ENCODE results near the gene FAM227A. TPM values are rescaled to one million over a fixed set of nuclear protein-coding genes. Genes with fewer than 3 reads are reported as not detected.

The FAM227A gene
- total and polyA plus RNA-seq, 2 of the 13 experiments (the other 11 are each of a cell fraction or from before 2014, with no cell fraction given), result 1.0 to 1.5 TPM

DNA sequence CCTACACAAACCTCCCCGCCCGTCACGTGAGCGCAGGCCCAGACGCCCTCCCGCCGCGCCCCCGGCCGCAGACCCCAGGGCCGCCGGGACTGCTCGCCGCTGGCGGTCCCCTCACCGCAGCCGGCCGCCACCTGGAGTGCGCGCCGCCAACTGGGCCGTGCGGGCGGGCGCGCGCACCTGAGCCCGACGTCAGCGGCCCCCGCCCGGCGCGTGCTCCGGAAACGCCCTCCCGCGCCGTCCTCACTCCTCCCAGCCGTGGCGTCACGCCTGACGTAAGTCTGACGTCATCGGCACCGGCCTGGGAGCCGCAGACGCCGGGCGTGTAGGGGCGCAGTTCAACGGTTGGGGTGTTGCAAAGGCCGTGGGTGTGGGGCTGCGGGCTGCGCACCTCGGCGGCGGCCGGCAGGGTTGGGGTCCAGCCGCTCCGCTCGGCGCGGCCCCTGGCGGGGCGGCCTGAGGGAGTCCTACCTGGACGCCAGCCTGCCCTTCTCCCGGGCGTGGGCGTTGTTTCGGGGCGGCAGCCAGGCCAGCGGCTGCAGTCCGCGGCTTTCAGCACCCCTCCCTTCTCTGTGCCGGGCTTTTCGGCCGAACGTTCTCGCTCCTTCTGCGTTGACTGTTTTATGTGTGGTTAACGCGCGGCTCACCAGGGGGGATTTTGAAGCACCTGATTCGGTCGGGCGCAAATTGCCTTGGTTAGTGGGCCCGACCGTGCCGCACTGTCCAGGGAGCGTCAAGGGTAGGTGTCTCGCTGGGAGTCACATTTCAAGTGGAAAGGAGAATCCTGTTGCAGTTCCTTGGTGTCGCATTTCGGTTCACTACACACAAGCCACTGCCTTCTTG is 44.8 kb upstream of the FAM227A start, which contains the start of gene JOSD1 (continued):
- TF ChIP-seq ZNF33B (CRISPR knock-in tag; IDR thresholded peaks at IDR 0.05) (no peak), ZNF512 (CRISPR knock-in tag; IDR thresholded peaks at IDR 0.05) (no peak), ZNF563 (CRISPR knock-in tag; IDR thresholded peaks at IDR 0.05) (peak; percentile 60; the same call in 1 of the 2 replicates), MAFK (conservative IDR thresholded peaks at IDR 0.05 in 1 of 2, IDR thresholded peaks at IDR 0.05 in 1 of 2; ENCODE audit: low read length in 2 of 2) (no peak), THAP7 (CRISPR knock-in tag; IDR thresholded peaks at IDR 0.05) (no peak), ZBTB46 (CRISPR knock-in tag; IDR thresholded peaks at IDR 0.05; ENCODE audit: borderline replicate concordance) (no peak), CBX5 (CRISPR knock-in tag; IDR thresholded peaks at IDR 0.05; ENCODE audit: borderline replicate concordance) (no peak; the same call in 1 of the 2 replicates), ZNF670 (CRISPR knock-in tag; IDR thresholded peaks at IDR 0.05; ENCODE audit: borderline replicate concordance) (no peak), MAZ (IDR thresholded peaks at IDR 0.05; ENCODE audit: borderline replicate concordance, low read depth, low read length) (peak; percentile 92), MAZ (CRISPR knock-in tag; IDR thresholded peaks at IDR 0.05; ENCODE audit: low read depth) (peak; percentile 96), ZNF30 (CRISPR knock-in tag; IDR thresholded peaks at IDR 0.05) (no peak), SMYD3 (CRISPR knock-in tag; IDR thresholded peaks at IDR 0.05) (no peak), ZNF879 (CRISPR knock-in tag; IDR thresholded peaks at IDR 0.05) (no peak), SRSF1 (optimal IDR thresholded peaks at IDR 0.05; ENCODE audit: low read depth, low read length) (peak; percentile 70), HMG20B (CRISPR knock-in tag; conservative IDR thresholded peaks at IDR 0.05) (no peak), PAX8 (CRISPR knock-in tag; IDR thresholded peaks at IDR 0.05; ENCODE audit: borderline replicate concordance) (0 out of 2 replicates have a peak, but pooled peaks have one; percentile 23), HNRNPLL (IDR thresholded peaks at IDR 0.05; ENCODE audit: low read depth, low read length, poor library complexity, severe bottlenecking) (peak; percentile 57), ZBTB26 (CRISPR knock-in tag; IDR thresholded peaks at IDR 0.05; ENCODE audit: borderline replicate concordance) (no peak), HNRNPK (IDR thresholded peaks at IDR 0.05; ENCODE audit: low read depth, low read length, poor library complexity, severe bottlenecking) (peak; percentile 57), RORA (CRISPR knock-in tag; IDR thresholded peaks at IDR 0.05) (no peak), FLYWCH1 (CRISPR knock-in tag; IDR thresholded peaks at IDR 0.05) (peak; percentile 25; the same call in 1 of the 2 replicates)
- TF ChIP-seq, protein P1, sequence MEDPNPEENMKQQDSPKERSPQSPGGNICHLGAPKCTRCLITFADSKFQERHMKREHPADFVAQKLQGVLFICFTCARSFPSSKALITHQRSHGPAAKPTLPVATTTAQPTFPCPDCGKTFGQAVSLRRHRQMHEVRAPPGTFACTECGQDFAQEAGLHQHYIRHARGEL (CRISPR knock-in tag; IDR thresholded peaks at IDR 0.05), result no peak

Measured in HepG2 (cell line).